ENCODE results near the gene CEP57L1.

GRCh38 chr6:109053336-109053735 is 42.0 kb upstream of the CEP57L1 start:
- TF ChIP-seq CTCF (IDR thresholded peaks at IDR 0.05) (no peak), POLR2A (IDR thresholded peaks at IDR 0.05) (no peak)

All from body of pancreas (tissue), 4 donors.